H9 (cell line): ENCODE data around the gene ARHGEF33. TPM values are rescaled to one million over a fixed set of nuclear protein-coding genes. Genes with fewer than 3 reads are reported as not detected.

ENCODE experiments used
- DNase-seq: peaks from one replicate; pipeline ENCODE4 v3.0.0-alpha.2; 2017
- H2AFZ ChIP-seq: one replicate; pipeline ENCODE4 v1.6.1; 2013; ENCODE audit warnings: mild to moderate bottlenecking, low read length, control low read depth, moderate library complexity
- H2AK5ac ChIP-seq: 2 replicates; pipeline ENCODE4 v1.6.1; 2013; ENCODE audit warnings: low read length, control low read depth, mixed read lengths; ENCODE audit not compliant: insufficient read length
- H2BK120ac ChIP-seq: one replicate; pipeline ENCODE4 v1.6.1; 2013; ENCODE audit warnings: low read depth, mild to moderate bottlenecking, low read length, control low read depth, inconsistent platforms; ENCODE audit not compliant: poor library complexity, severe bottlenecking
- H2BK12ac ChIP-seq: 2 replicates; pipeline ENCODE4 v1.6.1; 2013; ENCODE audit warnings: low read length, control low read depth, mixed read lengths, low read depth; ENCODE audit not compliant: insufficient read length
- H2BK15ac ChIP-seq: 2 replicates; pipeline ENCODE4 v1.6.1; 2013; ENCODE audit warnings: low read depth, low read length, control low read depth
- H2BK20ac ChIP-seq: one replicate; pipeline ENCODE4 v1.6.1; 2013; ENCODE audit warnings: low read depth, mild to moderate bottlenecking, low read length, control low read depth, inconsistent platforms; ENCODE audit not compliant: poor library complexity, severe bottlenecking
- H2BK5ac ChIP-seq: 2 replicates; pipeline ENCODE4 v1.6.1; 2013; ENCODE audit warnings: low read length, control low read depth, mixed read lengths; ENCODE audit not compliant: insufficient read length
- H3K14ac ChIP-seq: 2 replicates; pipeline ENCODE4 v1.6.1; 2013; ENCODE audit warnings: low read length, control low read depth; ENCODE audit not compliant: insufficient read depth
- H3K18ac ChIP-seq: 2 replicates; pipeline ENCODE4 v1.6.1; 2013; ENCODE audit warnings: low read depth, mild to moderate bottlenecking, mixed read lengths, low read length, control low read depth; ENCODE audit not compliant: insufficient read length
- H3K23ac ChIP-seq: 2 replicates; pipeline ENCODE4 v1.6.1; 2013; ENCODE audit warnings: low read length, control low read depth, mixed read lengths, low read depth; ENCODE audit not compliant: insufficient read length
- H3K23me2 ChIP-seq: 2 replicates; pipeline ENCODE4 v1.6.1; 2013; ENCODE audit warnings: low read depth, mild to moderate bottlenecking, mixed read lengths, low read length, control low read depth; ENCODE audit not compliant: insufficient read length, poor library complexity, severe bottlenecking
- H3K27ac ChIP-seq: 2 replicates; pipeline ENCODE4 v1.5.1; 2013; ENCODE audit warnings: low read length, control low read depth, mixed read lengths, low read depth; ENCODE audit not compliant: insufficient read length
- H3K27me3 ChIP-seq: 2 replicates; pipeline ENCODE4 v1.6.1; 2013; ENCODE audit warnings: low read length, control low read depth, inconsistent platforms; ENCODE audit not compliant: insufficient read depth
- H3K4ac ChIP-seq: 2 replicates; pipeline ENCODE4 v1.6.1; 2013; ENCODE audit warnings: low read depth, mild to moderate bottlenecking, control low read depth, inconsistent platforms, low read length, moderate library complexity
- H3K4me1 ChIP-seq: 2 replicates; pipeline ENCODE4 v1.6.1; 2013; ENCODE audit warnings: low read length, control low read depth, inconsistent platforms; ENCODE audit not compliant: insufficient read depth
- H3K4me2 ChIP-seq: 2 replicates; pipeline ENCODE4 v1.6.1; 2013; ENCODE audit warnings: low read length, control low read depth, mixed read lengths; ENCODE audit not compliant: insufficient read length, insufficient read depth
- H3K56ac ChIP-seq: 2 replicates; pipeline ENCODE4 v1.6.1; 2013; ENCODE audit warnings: low read depth, mild to moderate bottlenecking, mixed read lengths, low read length, control low read depth; ENCODE audit not compliant: insufficient read length
- H3K79me1 ChIP-seq: 2 replicates; pipeline ENCODE4 v1.6.1; 2013; ENCODE audit warnings: low read depth, mild to moderate bottlenecking, moderate library complexity, low read length, control low read depth, inconsistent platforms; ENCODE audit not compliant: insufficient read depth, poor library complexity, severe bottlenecking
- H3K79me2 ChIP-seq: 2 replicates; pipeline ENCODE4 v1.6.1; 2013; ENCODE audit warnings: low read length, control low read depth, inconsistent platforms; ENCODE audit not compliant: insufficient read depth
- H3K9ac ChIP-seq: 2 replicates; pipeline ENCODE4 v1.6.1; 2013; ENCODE audit warnings: low read length, control low read depth, mixed read lengths; ENCODE audit not compliant: insufficient read length; ENCODE audit errors: extremely low read depth
- H3K9me3 ChIP-seq: one replicate; pipeline ENCODE4 v1.6.1; 2013; ENCODE audit warnings: low read depth, low read length, inconsistent platforms; ENCODE audit not compliant: control insufficient read depth
- H3T11ph ChIP-seq: one replicate; pipeline ENCODE4 v1.6.1; 2013; ENCODE audit warnings: mild to moderate bottlenecking, low read length, control low read depth, inconsistent platforms
- H4K20me1 ChIP-seq: one replicate; pipeline ENCODE4 v1.6.1; 2013; ENCODE audit not compliant: control insufficient read depth, insufficient read length, insufficient read depth
- H4K5ac ChIP-seq: 2 replicates; pipeline ENCODE4 v1.6.1; 2013; ENCODE audit warnings: low read depth, mild to moderate bottlenecking, mixed read lengths, low read length, control low read depth; ENCODE audit not compliant: insufficient read length
- H4K8ac ChIP-seq: replicated peaks from 2 replicates; pipeline ENCODE4 v1.6.1; 2013; ENCODE audit warnings: low read length, control low read depth, mixed read lengths, low read depth; ENCODE audit not compliant: insufficient read length
- H4K91ac ChIP-seq: 2 replicates; pipeline ENCODE4 v1.6.1; 2013; ENCODE audit warnings: low read depth, mild to moderate bottlenecking, moderate library complexity, mixed read lengths, low read length, control low read depth; ENCODE audit not compliant: insufficient read length
- H3K27ac Mint-ChIP-seq, 3 experiments: 2 replicates in 2 of 3; 3 replicates in 1 of 3; pipeline ENCODE4 v1.8.0; 2020 to 2021; ENCODE audit warnings: mixed read lengths in 3 of 3, mild to moderate bottlenecking in 1 of 3, moderate library complexity in 1 of 3
- H3K27me3 Mint-ChIP-seq: 2 replicates; pipeline ENCODE4 v1.8.0; 2021; ENCODE audit warnings: low read depth, mild to moderate bottlenecking, moderate library complexity, mixed read lengths
- H3K36me3 Mint-ChIP-seq, 3 experiments: 2 replicates in 2 of 3; 3 replicates in 1 of 3; pipeline ENCODE4 v1.8.0; 2020 to 2021; ENCODE audit warnings: low read depth in 3 of 3, mixed read lengths in 3 of 3; ENCODE audit not compliant: insufficient read depth in 1 of 3
- H3K4me1 Mint-ChIP-seq, 2 experiments: 2 replicates each; pipeline ENCODE4 v1.8.0; 2020; ENCODE audit warnings: mixed read lengths in 2 of 2
- H3K4me3 Mint-ChIP-seq, 2 experiments: 2 replicates in 1 of 2; 3 replicates in 1 of 2; pipeline ENCODE4 v1.8.0; 2020 to 2021; ENCODE audit warnings: mild to moderate bottlenecking in 2 of 2, mixed read lengths in 2 of 2, moderate library complexity in 1 of 2
- H3K9me3 Mint-ChIP-seq, 2 experiments: 2 replicates in 1 of 2; 3 replicates in 1 of 2; pipeline ENCODE4 v1.8.0; 2020; ENCODE audit warnings: mild to moderate bottlenecking in 2 of 2, mixed read lengths in 2 of 2, moderate library complexity in 1 of 2
- WGBS: extraction: QIAGEN DNeasy Blood & Tissue Kit; methylation state at CpG from one replicate; pipeline ENCODE4 v1.1.7; 2013; ENCODE audit warnings: missing lambda C conversion rate, low lambda C conversion rate, mixed read lengths; ENCODE audit not compliant: insufficient read length; ENCODE audit errors: extremely low coverage; 5-methylcytosine and 5-hydroxymethylcytosine counted together
- total RNA-seq: library from RNA; stranded (reverse); gene quantifications from 2 replicates; pipeline ENCODE4 v1.2.1, GENCODE V29; 2021
- TF ChIP-seq, protein P1 (sequence below): fragments of 200-600 bp; sonication (generic); conservative IDR thresholded peaks from 3 replicates; pipeline ENCODE4 v1.8.0; 2021; ENCODE audit warnings: antibody characterized with exemption, mild to moderate bottlenecking

Gene ARHGEF33
- total RNA-seq, 1 experiment from 2014 or later: 0.92 TPM

DNA sequence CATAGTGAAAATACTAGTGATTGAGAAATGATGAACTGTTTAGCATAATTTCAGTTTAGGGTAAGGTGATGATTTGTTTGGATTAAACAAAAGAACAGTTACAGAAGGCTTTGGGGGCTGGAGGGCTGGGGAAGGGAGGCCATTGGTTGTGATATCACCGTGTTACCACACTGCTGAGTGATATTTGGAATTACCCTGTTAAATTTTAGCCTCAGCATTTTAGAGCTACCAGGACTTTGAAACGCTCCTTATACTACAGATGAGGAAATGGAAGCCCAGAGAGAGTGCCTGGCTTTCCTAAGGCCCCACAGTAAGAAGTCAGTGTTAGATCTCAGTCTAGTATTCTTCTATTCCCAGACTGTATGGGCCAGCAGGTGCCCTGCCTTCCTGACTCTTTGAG lies 15.6 kb downstream of the ARHGEF33 start:
- H3K27ac ChIP-seq: no peak overlapping the region
- no peak overlapping the region for H3K23ac ChIP-seq
- no peak overlapping the region for H3K14ac ChIP-seq
- DNase-seq: no peak
- no peak overlapping the region for H2BK120ac ChIP-seq
- no peak overlapping the region for H4K91ac ChIP-seq
- no peaks in the 10 kb centered on the region for H3K27me3 ChIP-seq
- H3T11ph ChIP-seq: no peak overlapping the region
- H3K9me3 ChIP-seq: no peaks in the 10 kb centered on the region
- no peak overlapping the region for H4K5ac ChIP-seq
- H4K20me1 ChIP-seq: no peaks in the 10 kb centered on the region
- no peak overlapping the region for H2BK15ac ChIP-seq
- no peaks in the 10 kb centered on the region for H3K23me2 ChIP-seq
- H3K27me3 Mint-ChIP-seq: no peaks in the 10 kb centered on the region
- H2BK20ac ChIP-seq: no peak overlapping the region
- H3K18ac ChIP-seq: no peak overlapping the region
- 0 out of 4 replicates have a peak, but pooled peaks cover 0 to 3% of the 10 kb centered on the region in 2 experiments for H3K4me1 Mint-ChIP-seq
- no peak overlapping the region for H3K56ac ChIP-seq
- no peak overlapping the region for H2AK5ac ChIP-seq
- no peaks in the 10 kb centered on the region for H3K79me1 ChIP-seq
- H3K4me1 ChIP-seq: no peaks in the 10 kb centered on the region
- no CpG with 5 or more reads among the region's 2 CpGs for WGBS
- H2AFZ ChIP-seq: no peak overlapping the region
- H3K79me2 ChIP-seq: no peaks in the 10 kb centered on the region
- no peak overlapping the region for H2BK12ac ChIP-seq
- no peak overlapping the region for H3K9ac ChIP-seq
- H4K8ac ChIP-seq: no peak overlapping the region
- no peak overlapping the region for H3K4me2 ChIP-seq
- no peak overlapping the region for H3K27ac Mint-ChIP-seq
- no peak overlapping the region for H3K4ac ChIP-seq
- H2BK5ac ChIP-seq: no peak overlapping the region
- no peaks in the 10 kb centered on the region for H3K9me3 Mint-ChIP-seq
- TF ChIP-seq, protein P1, sequence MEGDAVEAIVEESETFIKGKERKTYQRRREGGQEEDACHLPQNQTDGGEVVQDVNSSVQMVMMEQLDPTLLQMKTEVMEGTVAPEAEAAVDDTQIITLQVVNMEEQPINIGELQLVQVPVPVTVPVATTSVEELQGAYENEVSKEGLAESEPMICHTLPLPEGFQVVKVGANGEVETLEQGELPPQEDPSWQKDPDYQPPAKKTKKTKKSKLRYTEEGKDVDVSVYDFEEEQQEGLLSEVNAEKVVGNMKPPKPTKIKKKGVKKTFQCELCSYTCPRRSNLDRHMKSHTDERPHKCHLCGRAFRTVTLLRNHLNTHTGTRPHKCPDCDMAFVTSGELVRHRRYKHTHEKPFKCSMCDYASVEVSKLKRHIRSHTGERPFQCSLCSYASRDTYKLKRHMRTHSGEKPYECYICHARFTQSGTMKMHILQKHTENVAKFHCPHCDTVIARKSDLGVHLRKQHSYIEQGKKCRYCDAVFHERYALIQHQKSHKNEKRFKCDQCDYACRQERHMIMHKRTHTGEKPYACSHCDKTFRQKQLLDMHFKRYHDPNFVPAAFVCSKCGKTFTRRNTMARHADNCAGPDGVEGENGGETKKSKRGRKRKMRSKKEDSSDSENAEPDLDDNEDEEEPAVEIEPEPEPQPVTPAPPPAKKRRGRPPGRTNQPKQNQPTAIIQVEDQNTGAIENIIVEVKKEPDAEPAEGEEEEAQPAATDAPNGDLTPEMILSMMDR: no peak
- H3K36me3 Mint-ChIP-seq: no peaks in the 10 kb centered on the region
- H3K4me3 Mint-ChIP-seq: no peak overlapping the region
